Right cardiac atrium (tissue), 5 donors: ENCODE data around the gene B4GALNT3. TPM values are rescaled to one million over a fixed set of nuclear protein-coding genes. Genes with fewer than 3 reads are reported as not detected.
A peak's percentile ranks its signal among the peaks of the same experiment; 100 is the strongest.

Source experiments
- ATAC-seq, 2 donors: fragments of 200-7000 bp; cut with Tn5 transposase; one replicate each; pipeline versions ENCODE4 v1.8.0 to v1.9.1; 2020; ENCODE audit warnings: moderate library complexity in 2 of 2, mild to moderate bottlenecking in 1 of 2
- DNase-seq, 3 donors: peaks; one replicate each; pipeline ENCODE4 v3.0.0-alpha.2; 2020
- H3K27ac ChIP-seq: one replicate; pipeline ENCODE4 v1.5.1; 2013; ENCODE audit warnings: mild to moderate bottlenecking, low read length, control low read depth, moderate library complexity
- H3K27me3 ChIP-seq: one replicate; pipeline ENCODE4 v1.6.1; 2013; ENCODE audit not compliant: control insufficient read depth, insufficient read depth
- H3K4me1 ChIP-seq: one replicate; pipeline ENCODE4 v1.6.1; 2013; ENCODE audit warnings: low read length; ENCODE audit not compliant: control insufficient read depth, insufficient read depth
- H3K4me3 ChIP-seq: one replicate; pipeline ENCODE4 v1.5.1; 2013; ENCODE audit warnings: low read length, control low read depth
- H3K9me3 ChIP-seq: one replicate; pipeline ENCODE4 v1.6.1; 2013; ENCODE audit warnings: low read length; ENCODE audit not compliant: control insufficient read depth
- WGBS: extraction: QIAGEN DNeasy Blood & Tissue Kit; methylation state at CpG from one replicate; pipeline ENCODE4 v1.1.7; 2013; 5-methylcytosine and 5-hydroxymethylcytosine counted together
- intact Hi-C, 4 donors: fragments of 100-400 bp; cut with DNase I; formaldehyde crosslinking; loops; one replicate each; pipeline versions ENCODE4 v1.11.0 to v1.14.0; 2022 to 2023
- polyA plus RNA-seq: library from polyadenylated mRNA; stranded (reverse); fragments of 200-250 nt; gene quantifications from one replicate; pipeline ENCODE4 v1.2.3, GENCODE V29; 2013
- total RNA-seq, 4 donors: library from RNA; stranded (reverse); fragmentation: NEBNext Ultra II Directional; extraction: Animal tissue kit (Norgen Biotek cat#: 25700); gene quantifications; one replicate each; pipeline ENCODE4 v1.2.1, GENCODE V29; 2021
- donor health status: healthy with polysubstance abuse.
- donor health status: DM: no; HTN: yes; CAD: no.
- donor health status: DM: no; HTN: no; CAD: no.
- donor health status: DM: no; HTN: yes; CAD: no; lungs with severe emphysema.
- donor health status: DM: yes; HTN: yes; CAD: no.

Gene B4GALNT3
- total and polyA plus RNA-seq, 5 donors = 22.7 to 50.2 (median 35.6) TPM

DNA sequence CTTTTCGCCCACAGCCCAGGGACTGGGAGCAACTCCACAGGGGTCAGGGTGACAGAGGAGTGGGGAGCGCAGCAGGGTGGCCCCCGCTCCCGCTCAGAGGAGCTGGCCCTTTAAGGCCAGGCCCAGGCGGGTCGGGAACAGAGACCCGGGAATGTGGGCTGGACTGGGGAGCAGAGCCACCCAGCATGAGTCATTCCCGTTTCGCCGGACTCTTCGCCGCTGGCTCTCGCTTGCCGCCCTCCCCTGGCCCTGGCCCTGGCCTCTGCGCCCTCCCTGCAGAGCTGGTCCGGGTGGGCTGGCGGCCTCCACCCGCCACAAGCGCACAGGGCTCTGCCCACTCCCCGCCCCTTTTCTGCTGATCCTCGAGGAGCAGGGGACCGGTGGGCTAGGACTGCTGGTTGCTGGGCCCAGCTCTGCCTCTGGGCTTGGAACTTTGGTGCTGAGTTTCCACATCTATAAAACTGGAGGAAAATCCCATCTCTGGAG, 110.7 kb downstream of the B4GALNT3 start:
- intact Hi-C loops = loop anchor here (2.0 to 10.0 kb wide), 6 partner anchors 74 to 378 kb away; partner anchors contain the start of genes RAD52 (in 2 of the 4) and WNK1 (in 2 of the 4)
- H3K27me3 ChIP-seq = no peaks in the 10 kb centered on the region
- 12% methylated on average over 22 of the region's 22 CpGs for WGBS
- H3K27ac ChIP-seq = peak overlapping the region; percentile 93
- ATAC-seq (peak; percentile 84 to 88), DNase-seq (peak; percentile 90 to 94 (median 94))
- H3K4me3 ChIP-seq = peak overlapping the region; percentile 47
- H3K9me3 ChIP-seq = no peaks in the 10 kb centered on the region
- H3K4me1 ChIP-seq = peaks cover 9% of the 10 kb centered on the region

DNA sequence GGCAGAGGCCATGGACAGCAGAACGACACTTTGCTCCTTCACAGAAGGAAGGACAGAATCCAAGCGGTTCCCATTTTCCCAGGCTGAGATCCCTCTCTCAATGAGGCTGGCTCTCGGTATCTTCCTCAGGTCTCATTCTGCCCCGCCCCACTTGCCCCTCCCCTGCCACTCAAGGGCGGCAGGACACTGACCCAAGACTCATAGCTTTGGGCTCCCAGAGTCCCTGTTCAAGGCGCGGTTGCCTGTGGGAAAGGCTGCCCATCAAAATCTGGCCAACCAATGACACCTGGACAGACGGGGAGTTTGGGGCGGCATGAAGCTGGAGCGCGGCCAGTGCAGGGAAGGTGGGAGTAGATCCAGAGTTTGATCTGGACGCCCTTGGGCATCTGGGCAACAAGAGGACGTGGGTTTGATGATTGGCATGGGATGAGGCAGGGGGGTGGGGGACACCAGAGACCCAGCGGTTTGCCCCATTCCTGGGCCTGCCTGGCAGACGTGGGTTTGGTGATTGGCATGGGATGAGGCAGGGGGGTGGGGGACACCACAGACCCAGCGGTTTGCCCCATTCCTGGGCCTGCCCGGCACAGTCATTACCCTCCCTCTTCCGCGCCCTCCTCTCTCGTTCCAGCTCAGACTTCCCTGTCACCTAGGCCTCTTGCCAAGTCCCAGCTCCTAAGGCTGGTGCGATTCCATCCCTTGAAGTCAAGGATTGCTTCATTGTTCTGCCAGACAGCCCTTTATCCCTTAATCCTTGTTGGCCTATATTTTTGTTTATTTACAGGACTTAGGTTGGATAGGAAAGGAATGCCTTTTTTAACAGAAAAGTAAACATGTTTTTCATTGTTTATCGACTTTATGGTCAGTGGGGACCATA, 111.4 kb downstream of the B4GALNT3 start:
- H3K4me1 ChIP-seq = peaks cover 9% of the 10 kb centered on the region
- intact Hi-C loops = loop anchor here (2.0 to 10.0 kb wide), 6 partner anchors 74 to 378 kb away; partner anchors contain the start of genes RAD52 (in 2 of the 4) and WNK1 (in 2 of the 4)
- peak; percentile 88 to 92 (median 89) for DNase-seq

DNA sequence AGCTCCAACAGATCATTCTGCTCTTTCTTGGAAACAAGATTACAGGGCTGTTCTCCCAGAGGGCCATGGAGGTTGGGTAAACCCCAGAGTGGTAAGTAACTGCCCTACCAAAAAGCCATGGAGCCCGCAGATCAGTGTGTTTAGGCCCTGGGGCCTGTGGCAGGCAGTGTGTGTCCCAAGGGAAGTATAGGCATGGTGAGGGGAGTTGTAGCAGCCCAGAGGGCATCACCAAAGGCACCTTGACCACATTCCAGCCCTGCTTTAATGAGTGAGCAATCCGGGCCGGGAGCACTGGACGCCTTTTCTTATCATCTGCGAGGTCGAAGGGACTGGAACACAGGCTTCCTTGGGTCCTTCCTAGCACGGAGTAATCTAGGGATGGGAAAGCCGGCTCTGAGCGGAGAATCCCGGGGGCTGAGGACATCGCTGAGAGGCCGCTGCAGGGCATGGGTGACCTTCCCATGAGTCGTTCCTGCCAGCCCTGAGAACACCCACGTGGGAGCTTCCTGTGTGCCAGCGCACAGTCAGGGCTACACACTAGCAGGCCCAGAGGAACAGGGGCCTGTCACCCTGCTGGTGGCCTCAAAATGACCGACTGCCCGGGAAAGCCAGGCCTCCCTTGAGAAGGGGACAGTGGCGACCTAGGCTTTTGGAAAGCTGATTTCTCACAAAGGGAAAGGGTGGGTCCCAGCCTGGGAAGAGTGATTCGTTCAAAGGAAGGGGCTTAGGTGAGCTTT, 112.2 kb downstream of the B4GALNT3 start:
- ATAC-seq = peak; percentile 5 to 6
- intact Hi-C loops = loop anchor here (2.0 to 10.0 kb wide), 6 partner anchors 73 to 377 kb away; partner anchors contain the start of genes RAD52 (in 2 of the 4) and WNK1 (in 2 of the 4)
- no peaks in the 10 kb centered on the region for H3K9me3 ChIP-seq
- WGBS = 33% methylated on average over 19 of the region's 19 CpGs
- DNase-seq = peak in 2 of 3 donors; percentile 86 to 88
- H3K27ac ChIP-seq = peak overlapping the region; percentile 99
- no peak overlapping the region for H3K4me3 ChIP-seq
- H3K27me3 ChIP-seq = no peaks in the 10 kb centered on the region
- H3K4me1 ChIP-seq = peaks cover 9% of the 10 kb centered on the region

More for the DNA sequence above, 111.4 kb downstream of the B4GALNT3 start:
- 20% methylated on average over 22 of the region's 22 CpGs for WGBS
- Histone ChIP-seq H3K27me3 (no peaks in the 10 kb centered on the region), H3K9me3 (no peaks in the 10 kb centered on the region), H3K4me3 (peak overlapping the region; percentile 47), H3K27ac (peak overlapping the region; percentile 99)
- ATAC-seq = peak; percentile 59 to 63

DNA sequence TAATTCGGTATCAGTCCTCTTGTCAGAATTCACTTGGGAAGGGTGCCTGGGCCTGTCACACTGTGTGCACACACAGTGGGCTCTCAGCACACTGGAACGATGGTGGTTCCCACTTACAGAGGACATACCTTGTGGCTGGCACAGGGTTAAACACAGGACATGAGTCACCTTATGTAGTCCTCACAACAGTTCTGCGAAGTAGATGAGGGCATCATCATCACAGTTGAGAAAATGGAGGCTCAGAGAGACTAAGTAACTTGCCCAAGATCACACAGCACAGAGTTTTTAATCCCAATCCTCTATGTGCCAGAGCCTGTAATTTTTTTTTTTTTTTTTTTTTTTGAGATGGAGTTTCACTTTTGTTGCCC, 112.8 kb downstream of the B4GALNT3 start:
- intact Hi-C loops = loop anchor here (5.0 to 10.0 kb wide), 5 partner anchors 72 to 372 kb away; partner anchors contain the start of genes WNK1 (in 2 of the 4) and RAD52 (in 1 of the 4)
- H3K4me3 ChIP-seq = no peak overlapping the region
- peaks cover 9% of the 10 kb centered on the region for H3K4me1 ChIP-seq
- ATAC-seq = no peak
- H3K27ac ChIP-seq = peak overlapping the region; percentile 99
- H3K27me3 ChIP-seq = no peaks in the 10 kb centered on the region
- DNase-seq = no peak
- H3K9me3 ChIP-seq = no peaks in the 10 kb centered on the region
- 80% methylated on average over 3 of the region's 3 CpGs for WGBS

DNA sequence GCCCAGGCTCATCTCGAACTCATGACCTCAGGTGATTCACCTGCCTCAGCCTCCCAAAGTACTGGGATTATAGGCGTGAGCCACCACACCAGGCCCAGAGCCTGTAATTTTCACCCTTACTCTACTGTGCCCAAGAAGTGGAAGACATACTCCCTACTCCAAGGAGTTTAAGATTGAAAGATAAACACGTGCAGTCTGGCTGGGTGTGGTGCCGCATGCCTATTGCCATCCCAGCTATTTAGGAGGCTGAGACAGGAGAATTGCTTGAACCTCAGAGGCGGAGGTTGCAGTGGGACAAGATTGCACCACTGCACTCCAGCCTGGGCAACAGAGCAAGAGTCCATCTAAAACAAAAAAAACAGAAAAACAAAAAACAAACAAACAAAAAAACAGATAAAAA, 113.5 kb downstream of the B4GALNT3 start:
- H3K27ac ChIP-seq = no peak overlapping the region
- intact Hi-C loops = loop anchor here (5.0 to 10.0 kb wide), 5 partner anchors 72 to 372 kb away; partner anchors contain the start of genes WNK1 (in 2 of the 4) and RAD52 (in 1 of the 4)
- DNase-seq (peak in 1 of 3 donors; percentile 32), ATAC-seq (no peak)
- H3K27me3 ChIP-seq = no peaks in the 10 kb centered on the region
- no peak overlapping the region for H3K4me3 ChIP-seq
- WGBS = 90% methylated on average over 5 of the region's 5 CpGs
- H3K4me1 ChIP-seq = peaks cover 9% of the 10 kb centered on the region
- H3K9me3 ChIP-seq = no peaks in the 10 kb centered on the region

DNA sequence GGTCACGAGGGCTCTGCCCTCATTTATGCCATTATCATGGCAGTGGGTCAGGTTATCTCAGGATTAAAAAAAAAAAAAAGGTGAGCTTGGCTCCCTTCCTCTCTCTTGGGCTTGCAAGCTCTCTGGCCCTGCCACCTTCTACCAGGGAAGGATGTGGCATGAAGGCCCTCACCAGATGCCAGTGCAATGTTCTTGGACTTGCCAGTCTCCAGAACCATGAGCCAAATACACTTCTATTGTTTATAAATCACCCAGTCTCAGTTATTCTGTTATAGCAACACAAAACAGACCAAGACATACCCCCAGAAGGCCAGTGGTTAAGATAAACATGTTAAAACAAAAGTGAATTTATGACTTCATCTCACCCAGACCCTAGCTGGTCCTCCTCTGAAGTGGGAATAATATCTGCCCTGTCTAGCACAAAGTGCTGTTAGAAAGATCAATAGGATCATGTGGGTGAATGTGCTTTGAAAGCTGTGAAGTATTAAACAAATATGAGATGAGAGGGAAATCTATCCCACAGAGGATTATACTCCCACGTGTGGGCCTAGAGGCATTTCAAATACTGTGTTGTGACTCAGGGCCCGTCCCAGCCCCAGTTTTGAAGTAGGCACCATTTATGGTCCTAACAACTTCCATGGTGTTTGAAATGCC, 114.9 kb downstream of the B4GALNT3 start:
- 73% methylated on average over 3 of the region's 3 CpGs for whole genome bisulfite sequencing
- intact Hi-C loops = loop anchor here (5.0 to 10.0 kb wide), 5 partner anchors 70 to 370 kb away; partner anchors contain the start of genes WNK1 (in 3 of the 4) and RAD52 (in 1 of the 4)
- no peak overlapping the region for H3K4me3 ChIP-seq
- no peaks in the 10 kb centered on the region for H3K9me3 ChIP-seq
- peaks cover 12% of the 10 kb centered on the region for H3K4me1 ChIP-seq
- ATAC-seq = no peak
- H3K27me3 ChIP-seq = no peaks in the 10 kb centered on the region
- peak overlapping the region; percentile 28 for H3K27ac ChIP-seq
- DNase-seq = no peak

DNA sequence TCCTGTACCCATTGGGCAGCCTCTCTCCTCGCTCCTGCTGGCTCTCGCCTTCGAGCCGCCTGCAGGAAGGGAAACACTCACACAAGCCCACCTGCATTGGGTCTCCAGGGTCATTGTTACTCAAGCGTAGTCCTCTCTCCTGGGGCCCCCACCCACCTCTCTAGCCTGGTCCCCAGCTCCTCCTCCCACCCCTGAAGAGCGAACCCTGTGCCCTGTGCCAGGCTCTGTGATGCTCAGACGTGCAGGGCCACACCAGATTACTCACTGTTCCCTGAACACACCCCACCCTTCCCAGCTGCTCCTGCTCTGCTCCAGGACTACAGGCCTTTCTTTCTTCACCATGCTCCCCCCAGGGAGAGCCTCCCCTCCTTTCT, 115.4 kb downstream of the B4GALNT3 start:
- H3K27me3 ChIP-seq = no peaks in the 10 kb centered on the region
- DNase-seq (peak in 2 of 3 donors; percentile 81 to 82), ATAC-seq (peak; percentile 4 to 47)
- peaks cover 12% of the 10 kb centered on the region for H3K4me1 ChIP-seq
- 90% methylated on average over 7 of the region's 7 CpGs for WGBS
- no peaks in the 10 kb centered on the region for H3K9me3 ChIP-seq
- no peak overlapping the region for H3K4me3 ChIP-seq
- intact Hi-C loops = loop anchor here in 2 of 4 donors (5.0 to 10.0 kb wide), 4 partner anchors 70 to 370 kb away; partner anchors contain the start of genes RAD52 (in 1 of the 2) and WNK1 (in 1 of the 2)
- peak overlapping the region; percentile 75 for H3K27ac ChIP-seq

DNA sequence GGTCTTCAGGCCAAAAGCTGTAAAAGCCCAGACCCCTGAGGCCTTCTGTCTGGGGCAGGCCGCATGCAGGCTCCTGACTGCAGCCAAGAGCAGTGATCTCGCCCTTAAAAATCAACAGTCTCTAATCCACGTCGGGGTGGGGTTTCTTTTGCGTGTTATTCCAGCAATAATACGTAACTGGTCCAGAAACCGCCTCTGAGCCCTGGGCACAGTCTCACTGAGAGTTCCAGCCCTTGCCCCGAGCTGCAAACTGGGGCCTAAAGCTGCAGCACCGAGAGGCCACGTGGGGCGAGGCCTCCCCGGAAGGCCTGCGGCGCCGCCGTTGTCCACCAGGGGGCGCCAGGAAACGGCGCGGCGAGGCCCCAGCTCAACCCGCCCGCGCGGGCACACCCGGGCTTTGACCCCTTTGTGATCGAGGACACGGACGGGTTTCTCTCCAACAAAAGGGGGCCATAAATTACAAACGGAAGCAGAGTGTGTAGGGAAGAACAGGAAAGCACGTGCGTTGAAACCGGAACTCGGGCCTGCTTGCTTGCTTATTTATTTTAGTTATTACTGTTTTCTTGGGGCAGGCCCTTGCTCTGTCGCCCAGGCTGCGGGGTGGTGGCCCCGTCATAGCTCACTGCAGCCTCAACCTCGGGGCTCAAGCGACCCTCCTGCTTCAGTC, 116.3 kb downstream of the B4GALNT3 start:
- Histone ChIP-seq H3K4me1 (peaks cover 12% of the 10 kb centered on the region), H3K27me3 (no peaks in the 10 kb centered on the region), H3K9me3 (no peaks in the 10 kb centered on the region), H3K27ac (peak overlapping the region; percentile 75), H3K4me3 (no peak overlapping the region)
- 8% methylated on average over 39 of the region's 39 CpGs for WGBS
- ATAC-seq (peak; percentile 74 to 82), DNase-seq (peak; percentile 88 to 95 (median 95))
- intact Hi-C loops = loop anchor here in 2 of 4 donors (5.0 to 10.0 kb wide), 4 partner anchors 69 to 369 kb away; partner anchors contain the start of genes RAD52 (in 1 of the 2) and WNK1 (in 1 of the 2)

DNA sequence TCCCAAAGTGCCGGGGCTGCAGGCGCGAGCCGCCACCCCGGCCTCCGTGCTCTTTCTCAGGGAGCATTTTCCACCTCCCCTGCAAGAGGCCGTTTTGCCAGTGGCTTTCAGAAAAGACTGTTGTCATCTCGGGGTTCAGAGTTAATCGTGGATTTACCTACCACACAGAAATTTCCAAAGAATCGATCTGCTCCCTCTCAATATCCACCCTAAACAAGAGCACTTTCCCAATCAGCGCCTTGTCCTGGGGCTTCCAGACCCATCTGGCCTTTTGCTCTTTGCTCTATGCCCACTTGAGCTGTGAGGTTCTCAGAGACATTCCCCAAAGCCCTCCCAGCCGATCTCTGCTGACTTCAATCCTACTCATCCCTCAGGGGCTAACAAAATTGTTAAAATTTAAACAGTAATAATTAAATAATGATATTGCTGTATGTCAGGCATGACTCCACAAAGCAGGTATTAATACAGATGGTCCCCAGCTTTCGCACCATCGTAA, 116.9 kb downstream of the B4GALNT3 start:
- WGBS = 90% methylated on average over 14 of the region's 14 CpGs
- Histone ChIP-seq H3K4me1 (peaks cover 12% of the 10 kb centered on the region), H3K9me3 (no peaks in the 10 kb centered on the region), H3K4me3 (no peak overlapping the region), H3K27me3 (no peaks in the 10 kb centered on the region), H3K27ac (peak overlapping the region; percentile 28)
- DNase-seq (no peak), ATAC-seq (no peak)
- intact Hi-C loops = loop anchor here in 2 of 4 donors (5.0 to 10.0 kb wide), 4 partner anchors 68 to 368 kb away; partner anchors contain the start of genes RAD52 (in 1 of the 2) and WNK1 (in 1 of the 2)
